Measurements from ENCODE around the gene UGP2.
"Not testable (repeated sequence)": the region's sequence is repeated elsewhere in the genome, so short reads cannot be mapped to it uniquely, and the experiment has no call there.

The UGP2 gene

DNA sequence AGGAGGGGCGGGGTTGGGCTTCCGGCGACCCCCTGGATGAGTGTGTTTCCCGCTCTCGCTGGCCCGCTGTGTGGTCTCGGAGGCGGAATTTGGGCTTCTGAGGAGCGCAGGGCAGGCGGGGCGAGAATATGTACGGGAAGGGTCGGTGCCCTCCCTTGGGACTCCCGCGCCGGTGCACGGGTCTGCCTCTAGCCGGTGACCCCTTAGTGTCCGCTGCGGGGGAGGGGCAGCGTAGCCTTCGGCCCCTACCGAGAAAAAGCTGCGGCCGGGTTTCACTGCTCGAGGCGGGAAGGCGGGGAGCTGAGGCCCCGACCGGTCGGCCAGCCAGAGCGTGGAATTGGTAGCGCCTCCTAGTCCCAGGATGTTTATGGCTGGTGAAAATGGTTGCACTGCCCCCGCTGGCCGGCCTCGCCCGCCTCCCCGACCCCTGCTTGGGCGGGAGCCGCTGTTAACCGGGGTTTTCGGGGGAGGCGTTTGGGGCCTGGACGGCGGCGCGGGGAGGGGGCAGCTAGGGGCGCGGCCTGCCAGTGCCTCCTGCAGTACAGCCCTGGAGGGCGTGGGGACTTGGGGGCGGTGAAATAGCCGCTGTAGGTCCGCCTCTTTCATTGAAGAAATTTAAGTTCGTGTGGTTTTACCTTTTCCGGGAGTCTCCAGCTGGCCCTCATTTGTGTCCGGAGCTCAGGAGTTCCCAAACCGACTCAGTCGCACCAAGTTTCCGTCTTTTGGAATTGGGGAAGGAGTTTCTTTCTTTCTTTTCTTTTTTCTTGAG, at the start of gene UGP2:
Gene UGP2 (plus strand): TSS at position 643 of the 769 bp plus-strand sequence. CDS start 290 bp downstream, outside the sequence.
- DNase-seq = peak; percentile 88

GRCh38 chr2:63792530-63792929, 49.2 kb upstream of the UGP2 start:
- DNase-seq = no peak

- no peak for DNase-seq
Measured at GRCh38 chr2:63796366-63796765, 45.3 kb upstream of the UGP2 start.

- no peak for DNase-seq
Measured at GRCh38 chr2:63796796-63797195, 44.9 kb upstream of the UGP2 start.

DNA sequence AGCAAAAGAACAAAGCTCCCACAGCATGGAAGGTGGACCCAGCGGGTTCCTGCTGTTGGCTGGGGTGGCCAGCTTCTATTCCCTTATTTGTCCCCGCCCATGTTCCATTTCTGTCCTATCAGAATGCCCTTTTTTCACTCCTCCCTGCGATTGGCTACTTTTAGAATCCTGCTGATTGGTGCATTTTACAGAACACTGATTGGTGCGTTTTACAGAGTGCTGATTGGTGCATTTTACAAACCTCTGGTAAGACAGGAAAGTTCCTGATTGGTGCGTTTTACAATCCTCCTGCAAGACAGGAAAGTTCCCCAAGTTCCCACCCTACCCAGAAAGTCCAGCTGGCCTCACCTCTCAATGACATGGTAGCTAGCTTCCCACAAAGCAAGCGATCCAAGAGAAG, 40.2 kb upstream of the UGP2 start:
- DNase-seq = no peak

DNA sequence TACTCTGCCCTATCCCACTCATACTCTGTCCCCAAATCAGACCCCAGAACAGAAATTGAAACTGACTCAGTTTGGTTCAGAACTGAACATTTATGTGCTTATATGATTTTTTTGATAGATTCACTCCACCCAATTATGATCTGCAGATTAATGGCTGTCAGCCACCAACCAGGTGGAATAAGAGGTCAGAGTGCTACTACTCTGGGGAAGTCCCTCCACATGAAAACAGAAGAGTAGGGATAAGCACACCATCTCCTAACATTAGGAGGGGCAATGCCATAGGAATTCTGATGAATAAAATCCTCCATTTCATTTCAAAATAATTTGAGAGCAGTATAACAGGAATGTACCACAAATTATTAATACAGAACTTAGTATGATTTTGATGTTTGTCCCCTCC, 36.3 kb upstream of the UGP2 start:
- no peak for DNase-seq

GRCh38 chr2:63808036-63808435, 33.7 kb upstream of the UGP2 start:
- DNase-seq = not testable (repeated sequence)

- DNase-seq = not testable (repeated sequence)
Measured at GRCh38 chr2:63808911-63809310, 32.8 kb upstream of the UGP2 start.

- no peak for DNase-seq
Measured at GRCh38 chr2:63811063-63811462, 30.6 kb upstream of the UGP2 start.

- DNase-seq = not testable (repeated sequence)
Measured at GRCh38 chr2:63811870-63812269, 29.8 kb upstream of the UGP2 start.

- DNase-seq = no peak
Measured at GRCh38 chr2:63814114-63814513, 27.6 kb upstream of the UGP2 start.

GRCh38 chr2:63817382-63817781, 24.3 kb upstream of the UGP2 start:
- no peak for DNase-seq

GRCh38 chr2:63818271-63818670, 23.4 kb upstream of the UGP2 start:
- DNase-seq = no peak

DNA sequence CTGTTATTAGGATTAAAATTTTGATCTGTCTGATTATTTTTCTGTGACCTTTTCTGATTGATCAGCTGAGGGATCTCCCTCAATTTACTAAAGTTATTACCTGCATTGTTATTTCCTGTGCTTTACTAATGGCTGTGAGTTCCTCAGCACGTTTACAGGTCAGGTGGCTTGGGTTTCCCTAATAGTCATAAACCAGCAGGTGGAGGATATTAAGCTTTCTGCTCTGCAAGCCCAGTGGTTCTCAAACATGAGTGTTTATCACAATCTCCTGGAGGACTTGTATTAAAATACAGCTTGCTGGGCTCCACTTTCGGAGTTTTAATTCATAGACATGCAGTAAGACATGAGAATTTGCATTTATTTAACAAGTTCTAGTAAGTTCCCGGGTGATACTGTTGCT, 22.4 kb upstream of the UGP2 start:
- no peak for DNase-seq

- no peak for DNase-seq
Measured at GRCh38 chr2:63819765-63820717, 21.7 kb upstream of the UGP2 start.

GRCh38 chr2:63820969-63821368, 20.7 kb upstream of the UGP2 start:
- no peak for DNase-seq

DNA sequence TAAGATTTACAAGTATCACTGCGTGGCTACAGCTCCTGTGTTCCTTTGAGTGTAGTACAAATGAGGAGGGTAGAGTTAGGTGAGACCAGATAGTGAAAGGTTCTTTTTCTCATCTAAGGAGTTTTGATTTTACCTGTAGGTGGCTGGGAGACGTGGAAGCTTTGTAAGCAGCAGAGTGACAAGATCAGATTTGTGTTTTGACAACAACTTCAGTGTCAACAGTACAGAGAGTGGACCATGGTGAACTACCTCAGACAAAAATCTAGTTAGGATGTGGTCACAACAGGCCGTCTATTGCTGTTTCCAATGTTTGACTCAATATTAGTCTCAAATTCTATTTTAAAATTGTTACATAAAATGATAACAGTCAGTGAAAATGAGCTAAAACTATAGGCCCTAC, 20.3 kb upstream of the UGP2 start:
- DNase-seq = no peak

- no peak for DNase-seq
Measured at GRCh38 chr2:63822478-63822877, 19.2 kb upstream of the UGP2 start.

DNA sequence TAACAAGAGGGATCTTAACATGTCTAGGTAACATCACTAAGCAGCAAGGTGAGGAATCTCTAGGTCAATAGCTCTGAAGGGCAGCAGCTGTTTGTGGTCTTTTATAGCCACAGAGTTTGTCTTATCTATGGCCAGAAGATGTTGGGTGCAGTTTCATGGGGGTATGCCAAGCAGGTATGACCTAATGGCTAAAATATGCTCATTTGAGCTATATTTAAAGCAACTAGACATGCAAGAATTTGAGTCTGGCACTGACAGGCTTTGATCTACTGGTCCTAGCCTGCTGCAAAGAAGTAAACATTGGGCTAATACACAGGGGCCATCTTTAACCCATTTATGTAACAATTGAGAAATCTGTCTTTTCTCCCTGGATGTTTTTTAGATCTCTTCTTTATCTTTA, 13.9 kb upstream of the UGP2 start:
- DNase-seq = no peak

- DNase-seq = no peak
Measured at GRCh38 chr2:63831176-63831575, 10.5 kb upstream of the UGP2 start.

GRCh38 chr2:63834401-63834800, 7.3 kb upstream of the UGP2 start:
- no peak for DNase-seq

DNA sequence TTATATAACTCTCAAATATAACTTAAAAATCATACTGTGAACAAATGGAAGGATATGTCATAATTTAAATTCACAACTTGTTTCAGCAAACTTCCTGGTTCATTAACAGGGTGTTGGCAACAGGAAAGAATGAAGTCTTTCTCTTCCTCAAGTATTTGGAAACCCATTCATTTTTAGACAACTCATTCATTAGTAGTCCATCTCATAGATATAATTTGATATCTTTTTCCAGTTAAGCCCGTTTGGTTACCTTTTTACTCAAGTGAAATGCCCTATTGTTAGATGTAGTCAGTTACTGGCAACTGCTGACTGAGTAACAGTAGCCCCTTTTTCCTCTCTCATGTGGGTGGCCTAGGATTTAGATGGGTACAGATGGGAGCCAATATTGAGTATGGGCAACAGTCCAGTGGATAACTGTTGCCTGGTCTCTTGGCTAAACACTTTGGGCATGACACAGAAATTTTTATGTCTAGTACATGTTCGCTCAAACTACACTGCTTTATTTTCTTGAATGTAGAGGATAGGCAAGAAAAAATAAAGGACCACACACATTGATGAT, 4.6 kb upstream of the UGP2 start:
- no peak for DNase-seq

DNA sequence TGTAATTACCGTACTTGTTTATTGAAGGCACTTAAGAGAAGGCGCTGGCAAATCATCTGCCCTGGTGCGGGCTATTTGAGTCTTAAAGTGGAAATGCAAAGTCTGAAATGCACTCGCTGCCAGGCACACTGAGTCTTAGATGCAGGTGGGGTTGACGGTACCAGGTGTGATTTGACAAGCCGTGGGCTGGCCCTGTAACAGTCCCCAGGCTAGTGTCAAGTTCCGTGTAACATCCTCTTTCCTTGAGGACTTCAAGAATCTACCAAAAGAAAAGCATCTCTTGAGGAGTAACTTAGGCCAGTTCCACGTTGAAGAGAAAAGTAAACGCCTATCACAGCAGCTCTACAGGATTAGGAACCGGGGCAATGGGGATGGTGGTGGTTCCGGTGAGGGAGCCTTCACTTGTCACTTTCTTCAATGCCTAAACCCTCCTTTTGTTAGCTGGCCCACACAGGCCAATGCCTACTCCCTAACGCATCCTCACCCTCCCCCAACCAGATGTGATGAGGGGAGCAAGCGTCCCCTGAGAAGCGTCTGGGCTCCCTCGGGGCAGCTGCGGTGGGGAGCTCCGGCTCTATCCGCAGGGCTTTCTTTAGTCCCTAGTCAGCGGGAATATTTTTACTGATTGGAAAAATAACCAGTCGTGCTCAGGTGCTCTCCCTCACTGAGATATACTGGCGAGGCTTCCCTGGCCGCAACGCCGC, 1.5 kb upstream of the UGP2 start:
- DNase-seq = no peak
